Measurements from ENCODE around the gene OR2V2.

The OR2V2 gene

GRCh38 chr5:181204826-181205760, 57.7 kb downstream of the OR2V2 start, which contains the start of gene TRIM7:
TSS of gene TRIM7 (minus strand) at chr5:181205196. CDS start at chr5:181205110, 86 bp downstream.
- peaks cover 43% of the 10 kb centered on the region for H3K4me1 ChIP-seq (ENCODE audit: control insufficient read depth, low read length)
- H3K79me2 ChIP-seq (ENCODE audit: control insufficient read depth, low read length), result no peaks in the 10 kb centered on the region
- peaks cover 58% of the 10 kb centered on the region for H3K27me3 ChIP-seq (ENCODE audit: control insufficient read depth, low read length)
- no peaks in the 10 kb centered on the region for H3K9me2 ChIP-seq (replicated peaks; ENCODE audit: control insufficient read depth, low read length)
- no peaks in the 10 kb centered on the region for H4K20me1 ChIP-seq (ENCODE audit: control insufficient read depth, insufficient read depth, low read depth, low read length)
- TF ChIP-seq CTCF (IDR thresholded peaks at IDR 0.05; ENCODE audit: low read depth, low read length, poor library complexity, severe bottlenecking) (no peak), EZH2phosphoT487 (IDR thresholded peaks at IDR 0.05; ENCODE audit: borderline replicate concordance, low read length) (peak; percentile 0; the same call in 1 of the 2 replicates)
- H3K27ac ChIP-seq (ENCODE audit: low read depth, low read length), result no peak within 1 kb of the TSS
- H3K4me2 ChIP-seq (ENCODE audit: low read length), result peak within 1 kb of the TSS; percentile 83
- no peaks in the 10 kb centered on the region for H3K9me3 ChIP-seq (ENCODE audit: control insufficient read depth, insufficient read depth, low read length)
- H3K36me3 ChIP-seq (ENCODE audit: control insufficient read depth, low read length), result no peaks in the 10 kb centered on the region
- peak within 1 kb of the TSS; percentile 80 for H3K4me3 ChIP-seq (ENCODE audit: low read length)
- H3F3A ChIP-seq (ENCODE audit: control insufficient read depth, insufficient read depth), result peaks cover 18% of the 10 kb centered on the region

- H3K9me2 ChIP-seq (replicated peaks; ENCODE audit: control insufficient read depth, low read length), result no peaks in the 10 kb centered on the region
- no peak overlapping the region for H3K27ac ChIP-seq (ENCODE audit: low read depth, low read length)
- H3K27me3 ChIP-seq (ENCODE audit: control insufficient read depth, low read length), result peaks cover 49% of the 10 kb centered on the region
- no peaks in the 10 kb centered on the region for H4K20me1 ChIP-seq (ENCODE audit: control insufficient read depth, insufficient read depth, low read depth, low read length)
- no peaks in the 10 kb centered on the region for H3K36me3 ChIP-seq (ENCODE audit: control insufficient read depth, low read length)
- H3K4me2 ChIP-seq (ENCODE audit: low read length), result peak overlapping the region; percentile 83
- no peaks in the 10 kb centered on the region for H3K9me3 ChIP-seq (ENCODE audit: control insufficient read depth, insufficient read depth, low read length)
- H3K4me1 ChIP-seq (ENCODE audit: control insufficient read depth, low read length), result peaks cover 39% of the 10 kb centered on the region
- peaks cover 16% of the 10 kb centered on the region for H3F3A ChIP-seq (ENCODE audit: control insufficient read depth, insufficient read depth)
- H3K4me3 ChIP-seq (ENCODE audit: low read length), result peak overlapping the region; percentile 80
- no peaks in the 10 kb centered on the region for H3K79me2 ChIP-seq (ENCODE audit: control insufficient read depth, low read length)
- TF ChIP-seq CTCF (IDR thresholded peaks at IDR 0.05; ENCODE audit: low read depth, low read length, poor library complexity, severe bottlenecking) (no peak), EZH2phosphoT487 (IDR thresholded peaks at IDR 0.05; ENCODE audit: borderline replicate concordance, low read length) (peak; percentile 28; the same call in 1 of the 2 replicates)
Measured at GRCh38 chr5:181205761-181206649, 58.6 kb downstream of the OR2V2 start.

GRCh38 chr5:181207214-181207959, 60.0 kb downstream of the OR2V2 start:
- Histone ChIP-seq H3K27me3 (ENCODE audit: control insufficient read depth, low read length) (peaks cover 40% of the 10 kb centered on the region), H4K20me1 (ENCODE audit: control insufficient read depth, insufficient read depth, low read depth, low read length) (no peaks in the 10 kb centered on the region), H3K36me3 (ENCODE audit: control insufficient read depth, low read length) (no peaks in the 10 kb centered on the region), H3K4me1 (ENCODE audit: control insufficient read depth, low read length) (peaks cover 35% of the 10 kb centered on the region), H3K9me3 (ENCODE audit: control insufficient read depth, insufficient read depth, low read length) (no peaks in the 10 kb centered on the region), H3K27ac (ENCODE audit: low read depth, low read length) (peak overlapping the region; percentile 25; the same call in 1 of the 2 replicates), H3F3A (ENCODE audit: control insufficient read depth, insufficient read depth) (peaks cover 15% of the 10 kb centered on the region), H3K79me2 (ENCODE audit: control insufficient read depth, low read length) (no peaks in the 10 kb centered on the region), H3K9me2 (replicated peaks; ENCODE audit: control insufficient read depth, low read length) (no peaks in the 10 kb centered on the region), H3K4me3 (ENCODE audit: low read length) (peak overlapping the region; percentile 80), H3K4me2 (ENCODE audit: low read length) (peak overlapping the region; percentile 83)
- TF ChIP-seq EZH2phosphoT487 (IDR thresholded peaks at IDR 0.05; ENCODE audit: borderline replicate concordance, low read length) (no peak), CTCF (IDR thresholded peaks at IDR 0.05; ENCODE audit: low read depth, low read length, poor library complexity, severe bottlenecking) (no peak)

Data from DOHH2 (cell line).